OCI-LY7 (cell line): Measurements from ENCODE around the gene LTBP2. TPM values are rescaled to one million over a fixed set of nuclear protein-coding genes. Genes with fewer than 3 reads are reported as not detected.
A peak's percentile ranks its signal among the peaks of the same experiment; 100 is the strongest.

Experiments used
- BruUV-seq: library from RNA; stranded (reverse); fragments of 400-500 nt; replicated peaks from 2 replicates; lab custom pipeline; 2021; lab: Mats Ljungman, UMichigan
- CTCF ChIA-PET: fragments of 300-600 bp; sonication (Branson Sonifier 250); formaldehyde crosslinking; loops from one replicate; lab custom pipeline; 2022; ENCODE audit warnings: antibody characterized with exemption; ENCODE audit not compliant: unreplicated experiment; lab: Charles Lee
- POLR2A ChIA-PET: fragments of 300-600 bp; sonication (Branson Sonifier 250); formaldehyde crosslinking; loops from one replicate; lab custom pipeline; 2022; ENCODE audit warnings: antibody characterized with exemption; lab: Charles Lee
- DNase-seq: peaks from one replicate; pipeline ENCODE4 v3.0.0-alpha.2; 2015; ENCODE audit warnings: low spot score
- H2AFZ ChIP-seq: fragments of 200-600 bp; sonication (generic), shearing (Covaris generic); 2 replicates; pipeline ENCODE4 v1.6.1; 2014; ENCODE audit warnings: mild to moderate bottlenecking, antibody characterized with exemption, low read length, moderate library complexity
- H3K27ac ChIP-seq: fragments of 200-600 bp; sonication (generic); 2 replicates; pipeline ENCODE4 v1.5.1; 2014; ENCODE audit warnings: mixed run types, low read depth, mild to moderate bottlenecking, moderate library complexity, low read length, inconsistent platforms; ENCODE audit not compliant: poor library complexity, severe bottlenecking
- H3K36me3 ChIP-seq: fragments of 200-600 bp; sonication (generic); 2 replicates; pipeline ENCODE4 v1.6.1; 2014; ENCODE audit warnings: mild to moderate bottlenecking, antibody characterized with exemption, low read length, moderate library complexity, mixed read lengths; ENCODE audit not compliant: insufficient read depth
- H3K4me1 ChIP-seq: fragments of 200-600 bp; sonication (generic); 2 replicates; pipeline ENCODE4 v1.5.1; 2014; ENCODE audit warnings: mild to moderate bottlenecking, low read length; ENCODE audit not compliant: insufficient read depth, poor library complexity, severe bottlenecking
- H3K4me2 ChIP-seq: fragments of 200-600 bp; sonication (generic); 2 replicates; pipeline ENCODE4 v1.6.1; 2014; ENCODE audit warnings: mild to moderate bottlenecking, low read length
- H3K4me3 ChIP-seq: fragments of 200-600 bp; sonication (generic); 2 replicates; pipeline ENCODE4 v1.5.1; 2014; ENCODE audit warnings: mild to moderate bottlenecking, low read depth, low read length; ENCODE audit not compliant: poor library complexity, severe bottlenecking
- H3K79me2 ChIP-seq: fragments of 200-600 bp; sonication (generic); 2 replicates; pipeline ENCODE4 v1.6.1; 2016; ENCODE audit warnings: low read depth, mild to moderate bottlenecking, low read length, moderate library complexity, mixed read lengths; ENCODE audit not compliant: insufficient read depth
- H3K9me2 ChIP-seq: fragments of 200-600 bp; sonication (generic); 2 replicates; pipeline ENCODE4 v1.6.1; 2016; ENCODE audit warnings: mild to moderate bottlenecking, low read length, mixed read lengths; ENCODE audit not compliant: insufficient read depth
- H3K9me3 ChIP-seq: fragments of 200-600 bp; sonication (generic); 2 replicates; pipeline ENCODE4 v1.6.1; 2014; ENCODE audit warnings: mild to moderate bottlenecking, mixed run types, low read length, mixed read lengths
- H4K20me1 ChIP-seq: fragments of 200-600 bp; sonication (generic); 2 replicates; pipeline ENCODE4 v1.6.1; 2014; ENCODE audit warnings: mild to moderate bottlenecking, antibody characterized with exemption, low read length, moderate library complexity, mixed read lengths; ENCODE audit not compliant: insufficient read depth
- EZH2phosphoT487 ChIP-seq: fragments of 200-600 bp; sonication (generic); IDR thresholded peaks from 2 replicates; pipeline ENCODE4 v1.6.1; 2018; ENCODE audit warnings: low read depth, borderline replicate concordance, mild to moderate bottlenecking, mixed run types, antibody characterized with exemption, low read length, moderate library complexity, mixed read lengths
- intact Hi-C: fragments of 100-400 bp; cut with micrococcal nuclease; formaldehyde crosslinking; loops from one replicate; pipeline ENCODE4 v1.10.0; 2022; ENCODE audit not compliant: unreplicated experiment
- total RNA-seq, 2 experiments: library from RNA; depleted of rRNA in 1 of 2; stranded (reverse); fragments of >200 nt in 1 of 2; shearing (Covaris generic) in 1 of 2; gene quantifications; 2 replicates each; pipeline ENCODE4 v1.2.3, GENCODE V29; 2014 to 2022
- TF ChIP-seq, protein P1 (sequence below): fragments of 200-600 bp; sonication (generic); conservative IDR thresholded peaks from 2 replicates; pipeline ENCODE4 v1.5.1; 2014; ENCODE audit warnings: mild to moderate bottlenecking, antibody characterized with exemption, low read length, moderate library complexity, mixed read lengths

LTBP2 gene
- total RNA-seq, 2 experiments from 2014 or later: 0.15 to 0.25 TPM

DNA sequence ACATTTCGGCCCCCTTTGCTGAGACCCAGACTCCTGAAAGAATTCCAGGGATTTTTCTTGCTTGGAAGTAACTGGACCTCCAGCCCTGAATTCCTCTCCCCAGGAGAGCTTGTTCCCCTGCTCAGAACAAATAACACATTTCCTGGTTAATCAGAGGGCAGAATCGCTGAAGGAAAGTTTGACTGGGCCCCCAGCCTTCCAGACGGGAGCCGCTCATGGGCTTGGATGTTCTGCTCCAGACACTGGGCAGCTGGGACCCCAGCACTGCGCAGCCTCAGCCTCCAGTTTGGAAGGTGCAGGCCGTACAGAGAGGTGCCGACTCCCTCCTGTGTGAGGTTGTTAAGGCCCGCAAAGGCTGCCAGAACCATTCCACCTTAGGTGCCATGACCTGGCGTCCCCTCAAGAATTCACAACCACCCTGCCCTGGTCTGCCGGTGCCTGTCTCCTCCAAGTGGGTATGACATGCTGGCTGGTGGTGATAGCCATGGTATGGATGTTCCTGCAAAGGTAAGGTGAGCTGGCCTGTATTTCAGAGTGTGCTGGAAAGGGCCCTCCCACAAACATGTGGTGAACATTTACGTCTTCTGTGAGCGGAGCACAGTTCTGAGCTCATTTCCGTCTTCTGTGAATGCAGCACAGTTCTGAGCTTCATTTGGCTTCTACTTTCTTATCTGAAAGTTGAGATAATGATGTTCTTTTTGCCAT lies 5.1 kb upstream of the LTBP2 start:
- H3K9me3 ChIP-seq: no peaks in the 10 kb centered on the region
- no peaks in the 10 kb centered on the region for H4K20me1 ChIP-seq
- H3K36me3 ChIP-seq: no peaks in the 10 kb centered on the region
- no TSS peak for BruUV-seq
- TF ChIP-seq EZH2phosphoT487: no peak
- TF ChIP-seq, protein P1, sequence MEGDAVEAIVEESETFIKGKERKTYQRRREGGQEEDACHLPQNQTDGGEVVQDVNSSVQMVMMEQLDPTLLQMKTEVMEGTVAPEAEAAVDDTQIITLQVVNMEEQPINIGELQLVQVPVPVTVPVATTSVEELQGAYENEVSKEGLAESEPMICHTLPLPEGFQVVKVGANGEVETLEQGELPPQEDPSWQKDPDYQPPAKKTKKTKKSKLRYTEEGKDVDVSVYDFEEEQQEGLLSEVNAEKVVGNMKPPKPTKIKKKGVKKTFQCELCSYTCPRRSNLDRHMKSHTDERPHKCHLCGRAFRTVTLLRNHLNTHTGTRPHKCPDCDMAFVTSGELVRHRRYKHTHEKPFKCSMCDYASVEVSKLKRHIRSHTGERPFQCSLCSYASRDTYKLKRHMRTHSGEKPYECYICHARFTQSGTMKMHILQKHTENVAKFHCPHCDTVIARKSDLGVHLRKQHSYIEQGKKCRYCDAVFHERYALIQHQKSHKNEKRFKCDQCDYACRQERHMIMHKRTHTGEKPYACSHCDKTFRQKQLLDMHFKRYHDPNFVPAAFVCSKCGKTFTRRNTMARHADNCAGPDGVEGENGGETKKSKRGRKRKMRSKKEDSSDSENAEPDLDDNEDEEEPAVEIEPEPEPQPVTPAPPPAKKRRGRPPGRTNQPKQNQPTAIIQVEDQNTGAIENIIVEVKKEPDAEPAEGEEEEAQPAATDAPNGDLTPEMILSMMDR: no peak
- H3K4me1 ChIP-seq: peaks cover 29% of the 10 kb centered on the region
- no peak overlapping the region for H3K27ac ChIP-seq
- POLR2A ChIA-PET: interaction anchor here (1.0 to 3.1 kb wide), 4 partner anchors 8 to 137 kb away, joined by 3 to 8 read pairs (median 4); no protein-coding TSS in a partner anchor
- H3K4me3 ChIP-seq: no peak overlapping the region
- H3K4me2 ChIP-seq: no peak overlapping the region
- intact Hi-C loops: no loop called here
- DNase-seq: no peak
- no peaks in the 10 kb centered on the region for H3K9me2 ChIP-seq
- H2AFZ ChIP-seq: peak overlapping the region; percentile 87; the same call in 1 of the 2 replicates
- H3K79me2 ChIP-seq: no peaks in the 10 kb centered on the region
- CTCF ChIA-PET: interaction anchor here (0.8 to 2.6 kb wide), 2 partner anchors 8 to 10 kb away, joined by 5 to 10 read pairs; no protein-coding TSS in a partner anchor

DNA sequence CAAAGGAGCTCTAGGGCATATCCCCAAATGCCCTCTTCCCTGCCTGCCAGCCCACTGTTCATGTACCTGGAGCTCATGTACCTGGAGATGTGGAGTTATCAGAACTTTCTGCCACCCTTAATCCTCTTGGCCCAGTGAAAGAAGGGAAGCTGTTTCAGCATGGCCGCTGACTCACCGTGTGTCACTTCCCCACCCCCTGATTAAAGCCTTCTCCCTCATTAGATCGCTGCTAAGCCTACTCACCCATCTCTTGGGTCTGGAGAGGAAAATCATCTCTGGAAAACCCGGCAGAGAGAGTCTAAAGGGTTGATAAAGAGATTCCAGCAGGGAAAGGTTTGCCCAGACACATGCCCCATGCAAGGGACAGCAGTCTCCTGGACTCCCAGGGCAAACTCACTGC lies 4.5 kb upstream of the LTBP2 start:
- H3K4me2 ChIP-seq: no peak overlapping the region
- intact Hi-C loops: no loop called here
- no peaks in the 10 kb centered on the region for H3K79me2 ChIP-seq
- H3K9me3 ChIP-seq: no peaks in the 10 kb centered on the region
- H3K36me3 ChIP-seq: no peaks in the 10 kb centered on the region
- BruUV-seq: no TSS peak
- ChIA-PET CTCF (no interaction called here), POLR2A (interaction anchor here (3.1 kb wide), 1 partner anchor 69 kb away, joined by 8 read pairs; no protein-coding TSS in a partner anchor)
- TF ChIP-seq, protein P1: no peak
- TF ChIP-seq EZH2phosphoT487: no peak
- no peak overlapping the region for H3K4me3 ChIP-seq
- H2AFZ ChIP-seq: no peak overlapping the region
- no peaks in the 10 kb centered on the region for H3K9me2 ChIP-seq
- no peaks in the 10 kb centered on the region for H4K20me1 ChIP-seq
- DNase-seq: no peak
- H3K27ac ChIP-seq: no peak overlapping the region
- peaks cover 30% of the 10 kb centered on the region for H3K4me1 ChIP-seq

DNA sequence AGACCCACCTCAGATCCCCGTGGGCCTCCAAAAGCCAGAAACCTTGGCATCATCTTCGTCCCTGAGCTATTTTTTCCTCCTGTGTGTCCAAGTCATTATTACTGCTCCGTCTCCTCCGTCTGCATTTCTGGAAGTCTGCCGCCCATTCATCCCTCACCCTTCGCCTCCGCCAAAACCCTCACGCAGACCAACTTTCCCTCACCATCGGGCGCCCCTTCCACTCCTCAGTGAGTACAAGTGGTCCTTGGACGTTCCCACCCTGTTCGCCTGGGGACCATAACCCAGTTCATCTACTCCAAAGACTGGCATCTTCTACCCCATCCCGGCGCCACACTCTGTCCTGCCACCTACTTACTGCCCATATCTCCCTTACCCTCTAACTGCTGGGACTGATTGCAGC lies 3.7 kb upstream of the LTBP2 start:
- no peaks in the 10 kb centered on the region for H3K9me3 ChIP-seq
- H3K4me1 ChIP-seq: peaks cover 30% of the 10 kb centered on the region
- POLR2A ChIA-PET: interaction anchor here (3.1 kb wide), 1 partner anchor 70 kb away, joined by 8 read pairs; no protein-coding TSS in a partner anchor
- no peak overlapping the region for H3K27ac ChIP-seq
- H3K79me2 ChIP-seq: no peaks in the 10 kb centered on the region
- H2AFZ ChIP-seq: no peak overlapping the region
- DNase-seq: no peak
- CTCF ChIA-PET: no interaction called here
- no peak overlapping the region for H3K4me2 ChIP-seq
- H3K4me3 ChIP-seq: no peak overlapping the region
- no peaks in the 10 kb centered on the region for H3K9me2 ChIP-seq
- intact Hi-C loops: no loop called here
- no peaks in the 10 kb centered on the region for H4K20me1 ChIP-seq
- H3K36me3 ChIP-seq: no peaks in the 10 kb centered on the region
- no TSS peak for BruUV-seq
- no peak for TF ChIP-seq EZH2phosphoT487
- TF ChIP-seq, protein P1: no peak
